GM18502 (cell line): Measurements from ENCODE around the gene HSPG2.
"Not testable (repeated sequence)": the region's sequence is repeated elsewhere in the genome, so short reads cannot be mapped to it uniquely, and the experiment has no call there.

Source experiments
- ATAC-seq: cut with Tn5 transposase; IDR thresholded peaks from one replicate; pipeline ENCODE4 v1.9.1; 2021; ENCODE audit warnings: mild to moderate bottlenecking; ENCODE audit not compliant: unreplicated experiment, poor library complexity

HSPG2 gene

DNA sequence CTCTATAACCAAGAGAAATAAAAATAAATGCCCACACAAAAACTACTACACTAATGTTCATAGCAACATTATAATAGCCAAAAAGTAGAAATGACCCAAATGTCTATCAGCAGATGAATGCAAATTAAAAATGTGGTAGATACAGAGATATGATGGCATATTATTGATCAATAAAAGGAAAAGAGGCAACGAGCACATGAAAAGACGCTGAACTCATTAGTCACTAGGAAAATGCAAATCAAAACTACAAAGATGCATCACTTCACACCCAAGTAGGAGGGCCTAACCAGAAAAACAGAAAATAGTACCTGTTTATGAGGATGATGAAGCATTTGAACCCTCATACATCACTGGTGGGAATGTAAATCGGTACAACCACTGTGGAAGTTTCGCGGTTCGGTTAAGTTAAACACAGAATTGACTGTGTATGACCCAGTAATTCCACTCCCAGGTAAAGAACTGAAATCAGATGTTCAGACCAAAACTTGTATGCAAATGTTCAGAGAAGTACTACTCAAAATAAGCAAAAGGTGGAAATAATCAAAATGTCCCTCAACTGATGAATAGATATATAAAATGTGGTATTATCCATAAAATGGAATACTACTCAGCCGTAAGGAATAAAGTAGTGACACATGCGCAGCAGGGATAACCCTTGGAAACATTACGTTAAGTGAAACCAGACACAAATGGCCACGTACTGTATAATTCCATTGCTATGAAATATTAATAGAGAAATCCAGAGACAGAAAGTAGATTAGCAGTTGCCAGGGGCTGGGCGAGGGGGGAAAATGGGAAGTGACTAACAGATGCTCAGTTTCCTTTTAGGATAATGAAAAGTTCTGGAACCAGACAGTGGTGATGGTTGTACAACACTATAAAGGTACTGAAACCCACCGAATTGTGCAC, 157.2 kb downstream of the HSPG2 start:
- peak; percentile 35 for ATAC-seq

DNA sequence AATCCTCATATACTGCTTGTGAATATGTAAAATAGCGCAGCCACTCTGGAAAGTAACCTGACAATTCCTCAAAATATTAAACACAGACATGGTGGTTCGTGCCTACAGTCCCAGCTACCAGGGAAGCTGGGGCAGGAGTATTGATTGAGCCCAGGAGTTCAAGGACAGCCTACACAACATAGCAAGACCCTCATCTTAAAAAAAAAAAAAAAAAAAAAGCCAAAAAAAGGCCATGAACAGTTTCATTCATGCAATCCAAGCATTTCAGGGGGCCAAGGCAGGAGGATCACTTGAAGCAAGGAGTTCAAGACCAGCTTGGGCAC, 158.7 kb downstream of the HSPG2 start:
- ATAC-seq: no peak

DNA sequence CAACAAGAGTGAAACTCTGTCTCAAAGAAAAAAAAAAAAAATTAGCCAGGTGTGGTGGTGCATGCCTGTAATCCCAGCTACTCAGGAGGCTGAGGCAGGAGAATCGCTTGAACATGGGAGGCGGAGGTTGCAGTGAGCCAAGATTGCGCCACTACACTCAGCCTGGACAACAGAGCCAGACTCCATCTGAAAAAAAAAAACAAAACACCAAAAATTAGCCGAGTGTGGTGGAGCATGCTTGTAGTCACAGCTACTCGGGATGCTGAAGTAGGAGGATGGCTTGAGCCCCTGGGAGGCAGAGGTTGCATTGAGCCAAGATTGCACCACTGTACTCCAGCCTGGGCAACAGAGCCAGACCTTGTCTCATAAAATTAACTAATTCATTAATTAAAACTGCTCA, 160.2 kb downstream of the HSPG2 start:
- not testable (repeated sequence) for ATAC-seq

DNA sequence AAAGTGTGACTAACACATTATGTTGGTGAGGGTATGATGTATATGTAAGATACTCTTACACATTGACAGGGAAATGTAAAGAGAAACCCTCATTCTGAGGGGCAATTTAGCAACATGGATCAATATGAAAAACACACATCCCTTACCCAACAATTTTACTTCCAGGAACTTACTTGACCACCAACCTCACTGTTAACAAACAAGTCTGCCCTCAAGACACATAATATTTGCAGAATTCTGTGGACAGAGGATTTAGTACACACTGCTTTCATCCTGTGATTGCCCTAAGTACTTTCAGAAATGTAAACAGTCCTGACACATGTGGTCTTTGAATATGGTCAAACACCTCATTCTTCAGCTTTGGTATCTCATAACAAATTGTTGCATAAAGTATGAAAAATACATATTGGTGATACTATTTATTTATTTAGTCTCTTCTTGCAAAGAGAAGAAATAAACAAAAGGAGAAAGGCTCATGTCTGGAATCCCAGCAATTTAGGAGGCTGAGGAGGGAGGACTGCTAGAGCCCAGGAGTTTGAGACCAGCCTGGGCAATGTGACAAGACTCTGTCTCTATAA, 161.0 kb downstream of the HSPG2 start:
- no peak for ATAC-seq

DNA sequence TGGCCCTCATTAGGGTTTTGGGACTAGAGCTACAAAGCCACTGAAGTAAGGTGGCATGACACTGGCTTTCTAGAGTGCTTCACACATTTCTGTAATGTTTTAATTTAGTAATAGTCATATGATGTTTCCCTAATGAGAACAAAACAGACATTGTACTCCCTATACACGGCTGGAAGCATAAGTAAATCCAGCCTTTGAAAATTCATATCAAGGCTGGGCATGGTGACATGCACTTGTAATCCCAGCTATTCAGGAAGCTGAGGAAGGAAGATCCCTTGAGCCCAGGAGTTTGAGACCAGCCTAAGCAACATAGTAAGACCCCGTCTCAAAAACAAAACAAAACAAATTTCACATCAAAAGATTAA, 161.6 kb downstream of the HSPG2 start:
- ATAC-seq: no peak

DNA sequence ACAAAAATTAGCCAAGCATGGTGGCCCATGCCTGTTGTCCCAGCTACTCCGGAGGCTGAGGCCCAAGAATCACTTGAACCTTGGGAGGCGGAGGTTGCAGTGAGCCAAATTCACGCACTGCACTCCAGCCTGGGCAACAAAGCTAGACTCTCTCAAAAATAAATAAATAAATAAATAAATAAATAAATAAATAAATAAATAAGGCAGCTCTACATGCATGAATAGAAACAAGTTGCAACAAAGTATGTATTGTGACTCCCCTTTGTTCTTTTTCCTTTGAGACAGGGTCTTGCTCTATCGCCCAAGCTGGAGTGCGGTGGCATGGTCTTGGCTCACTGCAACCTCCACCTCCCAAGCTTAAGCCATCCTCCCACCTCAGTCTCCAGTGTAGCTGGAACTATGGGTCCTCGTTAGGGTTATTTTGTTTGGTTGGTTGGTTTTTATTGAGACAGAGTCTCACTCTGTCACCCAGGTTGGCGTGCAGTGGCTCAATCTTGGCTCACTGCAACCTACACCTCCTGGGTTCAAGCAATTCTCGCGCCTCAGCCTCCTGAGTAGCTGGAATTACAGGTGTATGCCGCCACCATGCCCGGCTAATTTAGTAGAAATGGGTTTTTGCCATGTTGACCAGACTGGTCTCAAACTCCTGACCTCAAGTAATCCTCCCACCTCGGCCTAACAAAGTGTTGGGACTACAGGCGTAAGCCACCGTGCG, 162.1 kb downstream of the HSPG2 start:
- no peak for ATAC-seq

DNA sequence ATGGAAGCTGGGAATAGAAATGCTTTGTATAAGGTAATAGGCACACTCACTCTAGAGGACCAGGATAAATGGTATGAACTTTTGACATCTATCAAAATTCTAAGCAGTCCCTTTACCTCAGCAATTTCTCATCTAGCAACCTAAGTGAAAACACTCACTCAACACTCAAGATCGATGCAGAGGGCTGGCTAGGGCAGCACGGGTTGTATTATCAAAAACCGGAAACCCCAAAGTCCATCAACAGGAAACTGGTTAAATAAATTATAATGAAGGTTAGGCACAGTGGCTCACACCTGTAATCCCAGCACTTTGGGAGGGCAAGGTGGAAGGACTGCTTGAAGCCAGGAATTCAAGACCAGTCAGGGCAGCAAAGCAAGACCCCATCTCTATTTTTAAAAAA, 163.5 kb downstream of the HSPG2 start:
- no peak for ATAC-seq
